ENCODE data around the gene TBC1D19. TPM values are rescaled to one million over a fixed set of nuclear protein-coding genes. Genes with fewer than 3 reads are reported as not detected.

Gene TBC1D19
- total and polyA plus RNA-seq, 2 of the 4 experiments (the other 2 are of a cell fraction) = 9.9 to 17.6 TPM

DNA sequence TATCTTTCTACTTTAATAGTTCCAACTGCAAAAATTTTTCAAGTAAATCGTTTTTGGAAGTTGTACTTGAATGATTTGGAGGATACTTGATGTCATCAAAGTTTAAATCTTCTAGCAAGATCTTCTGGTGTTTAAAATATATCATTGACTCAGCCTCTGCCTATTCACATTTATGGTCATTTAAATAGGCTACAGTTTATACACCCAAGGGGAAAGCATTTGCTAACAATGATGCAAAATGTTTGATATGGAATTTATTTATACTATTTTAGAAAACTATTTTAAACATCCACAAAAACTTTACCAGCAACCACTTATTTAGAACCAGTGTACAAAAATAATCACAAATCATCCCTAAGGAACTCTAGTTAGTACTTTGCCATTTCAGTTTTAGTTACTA, 153.5 kb downstream of the TBC1D19 start:
- H4K20me1 ChIP-seq (ENCODE audit: insufficient read depth, low read length) = no peaks in the 10 kb centered on the region; the same call in 1 of the 2 replicates
- TF ChIP-seq, protein P1, sequence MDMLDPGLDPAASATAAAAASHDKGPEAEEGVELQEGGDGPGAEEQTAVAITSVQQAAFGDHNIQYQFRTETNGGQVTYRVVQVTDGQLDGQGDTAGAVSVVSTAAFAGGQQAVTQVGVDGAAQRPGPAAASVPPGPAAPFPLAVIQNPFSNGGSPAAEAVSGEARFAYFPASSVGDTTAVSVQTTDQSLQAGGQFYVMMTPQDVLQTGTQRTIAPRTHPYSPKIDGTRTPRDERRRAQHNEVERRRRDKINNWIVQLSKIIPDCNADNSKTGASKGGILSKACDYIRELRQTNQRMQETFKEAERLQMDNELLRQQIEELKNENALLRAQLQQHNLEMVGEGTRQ (IDR thresholded peaks at IDR 0.05; ENCODE audit: low read depth, low read length) = no peak
- TF ChIP-seq CEBPB (IDR thresholded peaks at IDR 0.05; ENCODE audit: low read depth, low read length) = 0 out of 2 replicates have a peak, but pooled peaks have one; percentile 6
- WGBS, 2 experiments (ENCODE audit: extremely low coverage in 2 of 2, insufficient read length in 1 of 2) = no CpG with 5 or more reads among the region's 1 CpG

More for the DNA sequence above, 153.5 kb downstream of the TBC1D19 start:
- H4K5ac ChIP-seq (ENCODE audit: low read depth, low read length) = no peak overlapping the region
- intact Hi-C loops (cut with micrococcal nuclease) (no loop called here), in situ Hi-C loops (cut with MboI; ENCODE audit: low sequenced_read_pairs) (loop anchor here (25.0 kb wide), 1 partner anchor 275 kb away; no protein-coding TSS in a partner anchor), dilution Hi-C loops (cut with HindIII; ENCODE audit: low sequenced_read_pairs, unreplicated experiment) (no loop called here)
- no TSS peak for BruUV-seq (replicated peaks)
- no peak overlapping the region for H3K27ac ChIP-seq (ENCODE audit: insufficient read depth, low read length)
- no peak overlapping the region for H2AK5ac ChIP-seq (ENCODE audit: low read depth, low read length)
- POLR2A ChIA-PET (ENCODE audit: unreplicated experiment) = no interaction called here
- no peak overlapping the region for H3K4me3 ChIP-seq (ENCODE audit: insufficient read depth, low read depth, low read length)
- H3K4me2 ChIP-seq (ENCODE audit: low read depth, low read length) = no peak overlapping the region
- DNase-seq (peak; percentile 77), ATAC-seq (ENCODE audit: low read depth) (peak; percentile 90)
- no peaks in the 10 kb centered on the region for H3K36me3 ChIP-seq (ENCODE audit: control insufficient read depth, insufficient read depth, low read length)
- no peak overlapping the region for H2AFZ ChIP-seq (replicated peaks; ENCODE audit: low read length, poor library complexity)
- CTCF ChIA-PET = no interaction called here
- H2BK5ac ChIP-seq (ENCODE audit: low read depth, low read length, poor library complexity, severe bottlenecking) = peak overlapping the region; percentile 96
- no peak overlapping the region for H2AK9ac ChIP-seq (replicated peaks; ENCODE audit: low read depth, low read length, poor library complexity)
- no peak overlapping the region for H2BK15ac ChIP-seq (ENCODE audit: low read depth, low read length)
- no peak overlapping the region for H3K14ac ChIP-seq (replicated peaks; ENCODE audit: low read depth, low read length)
- no peaks in the 10 kb centered on the region; a peak in 1 of 4 replicates for H3K79me1 ChIP-seq (ENCODE audit: low read depth in 1 of 2, low read length in 2 of 2)
- no peak overlapping the region for H3K23ac ChIP-seq (ENCODE audit: low read depth, low read length)
- H3K9me3 ChIP-seq (ENCODE audit: control insufficient read depth, insufficient read depth, low read length) = no peaks in the 10 kb centered on the region
- H4K91ac ChIP-seq (ENCODE audit: insufficient read depth, low read depth, low read length) = no peak overlapping the region
- H3K18ac ChIP-seq (ENCODE audit: low read depth, low read length) = no peak overlapping the region
- no peak overlapping the region for H2BK20ac ChIP-seq (ENCODE audit: low read depth, low read length)
- H3K9me1 ChIP-seq (ENCODE audit: insufficient read depth, low read length) = peaks cover under 1% of the 10 kb centered on the region; the same call in 1 of the 2 replicates
- H4K8ac ChIP-seq (ENCODE audit: low read depth in 2 of 2, low read length in 2 of 2) = no peak overlapping the region
- H3K27me3 ChIP-seq (ENCODE audit: control insufficient read depth, insufficient read depth, low read length) = no peaks in the 10 kb centered on the region
- H3K4ac ChIP-seq (ENCODE audit: low read depth, low read length) = no peak overlapping the region
- peaks cover 5% of the 10 kb centered on the region for H3K4me1 ChIP-seq (ENCODE audit: control insufficient read depth, insufficient read depth, low read length)
- no peak overlapping the region; the same call in 1 of the 2 replicates for H3K56ac ChIP-seq (ENCODE audit: extremely low read depth, insufficient read depth, low read length)
- no peak overlapping the region for H2BK120ac ChIP-seq (ENCODE audit: low read depth, low read length)
- no peak overlapping the region for H3K9ac ChIP-seq (ENCODE audit: low read depth, low read length)

Measured in IMR-90 (cell line).